Epithelial cell of esophagus (primary cell): Measurements from ENCODE around the gene SARDH.
A peak's percentile ranks its signal among the peaks of the same experiment; 100 is the strongest.

ENCODE experiments used
- DNase-seq: peaks from one replicate; pipeline ENCODE4 v3.0.0; 2010; ENCODE audit warnings: low read depth
- H3K4me3 ChIP-seq: 2 replicates; pipeline ENCODE4 v1.5.1; 2011; ENCODE audit warnings: mild to moderate bottlenecking, low read length, control low read depth
- TF ChIP-seq, protein P1 (sequence below): IDR thresholded peaks from 2 replicates; pipeline ENCODE4 v1.5.1; 2011; ENCODE audit warnings: low read depth, mild to moderate bottlenecking, low read length, control low read depth, inconsistent platforms; ENCODE audit not compliant: insufficient read depth; ENCODE audit errors: missing control alignments

The SARDH gene, protein sequence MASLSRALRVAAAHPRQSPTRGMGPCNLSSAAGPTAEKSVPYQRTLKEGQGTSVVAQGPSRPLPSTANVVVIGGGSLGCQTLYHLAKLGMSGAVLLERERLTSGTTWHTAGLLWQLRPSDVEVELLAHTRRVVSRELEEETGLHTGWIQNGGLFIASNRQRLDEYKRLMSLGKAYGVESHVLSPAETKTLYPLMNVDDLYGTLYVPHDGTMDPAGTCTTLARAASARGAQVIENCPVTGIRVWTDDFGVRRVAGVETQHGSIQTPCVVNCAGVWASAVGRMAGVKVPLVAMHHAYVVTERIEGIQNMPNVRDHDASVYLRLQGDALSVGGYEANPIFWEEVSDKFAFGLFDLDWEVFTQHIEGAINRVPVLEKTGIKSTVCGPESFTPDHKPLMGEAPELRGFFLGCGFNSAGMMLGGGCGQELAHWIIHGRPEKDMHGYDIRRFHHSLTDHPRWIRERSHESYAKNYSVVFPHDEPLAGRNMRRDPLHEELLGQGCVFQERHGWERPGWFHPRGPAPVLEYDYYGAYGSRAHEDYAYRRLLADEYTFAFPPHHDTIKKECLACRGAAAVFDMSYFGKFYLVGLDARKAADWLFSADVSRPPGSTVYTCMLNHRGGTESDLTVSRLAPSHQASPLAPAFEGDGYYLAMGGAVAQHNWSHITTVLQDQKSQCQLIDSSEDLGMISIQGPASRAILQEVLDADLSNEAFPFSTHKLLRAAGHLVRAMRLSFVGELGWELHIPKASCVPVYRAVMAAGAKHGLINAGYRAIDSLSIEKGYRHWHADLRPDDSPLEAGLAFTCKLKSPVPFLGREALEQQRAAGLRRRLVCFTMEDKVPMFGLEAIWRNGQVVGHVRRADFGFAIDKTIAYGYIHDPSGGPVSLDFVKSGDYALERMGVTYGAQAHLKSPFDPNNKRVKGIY

DNA sequence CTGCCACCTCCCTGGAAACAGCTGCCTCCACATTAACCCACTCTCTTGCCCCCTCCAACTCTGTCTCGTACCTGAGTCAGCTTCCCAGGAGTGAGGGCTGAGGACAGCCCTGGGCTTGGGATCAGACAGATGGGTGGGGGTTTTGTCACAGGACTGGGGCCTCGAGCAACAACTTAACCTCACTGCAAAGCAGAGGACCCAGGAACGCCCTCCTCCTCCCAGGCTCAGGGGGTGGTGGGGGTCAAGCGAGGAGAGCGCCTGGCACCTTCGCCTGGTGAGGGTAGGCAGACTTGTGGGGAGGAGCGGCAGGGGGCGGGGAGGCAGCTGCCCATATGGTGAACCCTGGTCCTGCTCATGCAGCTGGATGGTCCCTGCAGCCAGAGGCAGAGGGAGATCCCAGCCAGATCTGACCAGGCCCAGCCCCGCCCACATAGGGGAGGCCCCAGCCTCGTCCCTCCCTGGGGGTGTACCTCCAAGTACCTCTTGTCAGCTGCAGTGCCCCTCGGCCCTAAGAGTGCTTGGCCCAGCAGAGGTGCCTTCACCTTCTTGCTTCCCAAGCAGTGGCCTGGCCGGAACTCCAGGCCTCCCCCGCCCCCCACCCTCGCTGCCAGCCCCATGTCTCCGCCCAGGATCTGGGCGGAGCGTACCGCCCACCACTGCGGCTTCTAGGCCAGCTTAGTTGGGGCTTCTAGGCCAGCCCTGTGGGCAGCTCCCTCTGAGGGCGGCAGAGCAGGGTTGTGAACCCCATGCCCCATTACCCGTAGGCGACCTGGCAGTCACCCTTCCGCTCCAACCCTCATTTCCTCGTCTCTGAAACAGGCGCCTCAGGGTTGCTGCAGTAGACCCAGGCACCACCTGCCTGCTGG, at the start of gene SARDH:
Gene SARDH (minus strand): TSS at position 579 of the 866 bp plus-strand sequence. CDS start 4,179 bp downstream, outside the sequence.
- DNase-seq = no peak
- TF ChIP-seq, protein P1, sequence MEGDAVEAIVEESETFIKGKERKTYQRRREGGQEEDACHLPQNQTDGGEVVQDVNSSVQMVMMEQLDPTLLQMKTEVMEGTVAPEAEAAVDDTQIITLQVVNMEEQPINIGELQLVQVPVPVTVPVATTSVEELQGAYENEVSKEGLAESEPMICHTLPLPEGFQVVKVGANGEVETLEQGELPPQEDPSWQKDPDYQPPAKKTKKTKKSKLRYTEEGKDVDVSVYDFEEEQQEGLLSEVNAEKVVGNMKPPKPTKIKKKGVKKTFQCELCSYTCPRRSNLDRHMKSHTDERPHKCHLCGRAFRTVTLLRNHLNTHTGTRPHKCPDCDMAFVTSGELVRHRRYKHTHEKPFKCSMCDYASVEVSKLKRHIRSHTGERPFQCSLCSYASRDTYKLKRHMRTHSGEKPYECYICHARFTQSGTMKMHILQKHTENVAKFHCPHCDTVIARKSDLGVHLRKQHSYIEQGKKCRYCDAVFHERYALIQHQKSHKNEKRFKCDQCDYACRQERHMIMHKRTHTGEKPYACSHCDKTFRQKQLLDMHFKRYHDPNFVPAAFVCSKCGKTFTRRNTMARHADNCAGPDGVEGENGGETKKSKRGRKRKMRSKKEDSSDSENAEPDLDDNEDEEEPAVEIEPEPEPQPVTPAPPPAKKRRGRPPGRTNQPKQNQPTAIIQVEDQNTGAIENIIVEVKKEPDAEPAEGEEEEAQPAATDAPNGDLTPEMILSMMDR = no peak
- no peak within 1 kb of the TSS for H3K4me3 ChIP-seq

DNA sequence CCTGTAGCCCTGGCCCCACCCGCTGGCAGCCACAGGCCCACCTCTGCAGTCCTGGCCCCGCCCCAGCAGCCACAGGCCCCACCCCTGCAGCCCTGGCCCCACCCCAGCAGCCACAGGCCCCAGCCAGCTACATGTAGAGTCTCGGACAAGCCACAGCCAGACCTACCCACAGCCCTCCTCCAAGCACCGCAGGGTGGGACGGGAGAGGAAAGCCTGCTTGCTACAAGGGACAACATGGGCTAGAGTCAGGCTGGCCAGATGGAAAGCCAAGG, 49.5 kb upstream of the SARDH start:
- no peak overlapping the region for H3K4me3 ChIP-seq
- DNase-seq = peak; percentile 29
- TF ChIP-seq, protein P1 = no peak

DNA sequence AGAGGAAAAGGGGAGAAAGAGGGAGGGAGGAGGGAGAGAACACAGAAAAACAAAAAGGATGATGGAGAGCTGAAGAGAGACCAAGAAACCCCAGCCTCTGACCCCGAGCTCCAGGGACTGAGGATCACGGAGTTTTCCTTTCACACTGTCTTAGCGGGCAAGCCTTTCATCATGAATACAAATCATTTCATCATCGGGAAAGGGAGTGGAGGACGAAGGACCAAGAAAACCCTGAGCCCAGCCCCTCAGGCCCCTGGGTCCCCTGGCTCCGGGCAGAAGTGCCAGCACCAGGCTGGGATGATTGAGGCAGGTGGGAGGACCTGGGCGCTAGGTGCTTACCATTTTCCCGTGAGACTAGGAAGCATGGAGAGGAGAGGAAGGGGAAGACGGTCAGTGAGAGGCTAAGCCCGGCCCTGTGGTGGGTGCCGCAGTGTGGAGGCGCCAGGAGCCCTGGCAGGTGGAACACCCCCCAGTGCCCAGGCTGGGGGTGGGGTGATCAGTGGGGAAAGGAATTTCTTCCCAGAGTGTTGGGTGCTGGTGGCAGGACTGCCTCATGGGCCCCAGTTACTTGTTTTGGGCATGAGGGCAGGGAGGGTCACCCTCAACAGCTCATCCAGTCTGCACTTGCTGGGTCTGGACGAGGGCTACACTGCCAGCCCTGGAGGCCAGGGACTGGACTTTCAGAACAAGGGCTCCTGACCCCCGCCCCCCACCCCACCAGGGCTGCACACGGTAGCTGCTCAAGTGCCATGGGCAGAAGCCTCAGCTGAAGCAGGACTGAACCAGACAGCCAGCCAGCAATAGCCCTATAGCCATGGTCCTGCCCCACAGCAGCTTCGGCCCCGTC, 49.0 kb upstream of the SARDH start:
- no peak for DNase-seq
- no peak overlapping the region for H3K4me3 ChIP-seq
- TF ChIP-seq, protein P1 = no peak

DNA sequence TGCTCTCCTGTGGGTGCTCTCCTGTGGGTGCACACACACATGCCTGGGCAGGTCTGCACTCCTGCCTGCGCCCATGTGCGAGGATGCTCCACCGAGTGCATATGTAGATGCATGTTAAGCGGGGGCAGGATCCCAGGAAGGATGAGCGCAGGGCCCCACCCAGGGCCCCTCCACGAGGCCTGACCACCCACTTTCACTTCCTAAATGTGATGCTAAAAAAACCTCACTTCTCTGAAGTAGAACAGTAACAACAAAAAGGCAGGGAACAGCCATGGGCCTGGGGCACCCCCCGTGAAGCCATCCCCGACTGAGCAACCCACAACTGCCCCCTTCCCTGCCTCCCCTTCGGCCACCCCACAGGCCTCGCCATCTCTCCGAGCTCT, 48.2 kb upstream of the SARDH start:
- no peak overlapping the region for H3K4me3 ChIP-seq
- DNase-seq = no peak
- TF ChIP-seq, protein P1 = no peak

DNA sequence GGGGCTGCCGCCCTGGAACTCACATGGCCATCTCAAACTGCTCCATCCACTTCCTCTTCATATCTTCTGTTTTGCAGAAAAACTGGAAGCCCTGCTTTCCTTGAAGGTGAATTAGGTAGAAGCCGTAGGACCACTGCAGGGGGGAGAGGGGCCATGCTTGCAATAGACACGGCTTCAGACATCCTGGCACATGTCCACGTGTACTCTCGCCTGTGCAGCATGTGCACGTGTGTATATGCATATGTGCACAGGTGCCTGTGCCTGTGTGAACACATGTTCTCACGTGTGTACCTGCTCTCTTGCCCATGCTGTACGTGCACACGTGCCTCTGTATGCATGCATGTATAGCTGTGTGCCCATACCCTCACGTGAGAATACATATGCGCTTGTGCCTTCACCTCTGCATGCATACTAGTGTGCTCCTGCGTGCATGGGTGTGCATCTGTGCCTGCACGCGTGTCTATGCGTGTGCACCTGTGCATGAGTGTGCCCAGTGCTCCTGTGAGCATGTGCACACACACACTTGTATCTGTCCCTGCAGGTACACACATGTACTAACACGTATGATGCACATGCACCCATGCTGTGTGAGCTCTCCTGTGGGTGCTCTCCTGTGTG, 47.7 kb upstream of the SARDH start:
- TF ChIP-seq, protein P1 = no peak
- H3K4me3 ChIP-seq = no peak overlapping the region
- DNase-seq = no peak
